Mesendoderm (in vitro differentiated cells): ENCODE data around the gene ZNHIT3.

ENCODE experiments used
- DNase-seq: peaks from one replicate; pipeline ENCODE4 v3.0.0; 2013
- H2AK5ac ChIP-seq: 2 replicates; pipeline ENCODE4 v1.6.1; 2013; ENCODE audit warnings: low read length, inconsistent platforms
- H2BK120ac ChIP-seq: 2 replicates; pipeline ENCODE4 v1.6.1; 2013; ENCODE audit warnings: low read depth, mild to moderate bottlenecking, low read length, moderate library complexity, mixed read lengths
- H2BK15ac ChIP-seq: replicated peaks from 2 replicates; pipeline ENCODE4 v1.6.1; 2013; ENCODE audit warnings: low read depth, mild to moderate bottlenecking, moderate library complexity
- H2BK5ac ChIP-seq: 2 replicates; pipeline ENCODE4 v1.6.1; 2013; ENCODE audit warnings: low read length, inconsistent platforms
- H3K18ac ChIP-seq: 2 replicates; pipeline ENCODE4 v1.6.1; 2013; ENCODE audit warnings: mild to moderate bottlenecking, low read length, mixed read lengths
- H3K23ac ChIP-seq: one replicate; pipeline ENCODE4 v1.6.1; 2013; ENCODE audit warnings: low read length
- H3K27ac ChIP-seq: 2 replicates; pipeline ENCODE4 v1.5.1; 2013; ENCODE audit warnings: low read depth, mild to moderate bottlenecking, inconsistent platforms, low read length, moderate library complexity
- H3K27me3 ChIP-seq: 2 replicates; pipeline ENCODE4 v1.6.1; 2013; ENCODE audit warnings: low read length, control low read depth, mild to moderate bottlenecking, inconsistent platforms; ENCODE audit not compliant: insufficient read depth, poor library complexity
- H3K36me3 ChIP-seq: 2 replicates; pipeline ENCODE4 v1.6.1; 2013; ENCODE audit warnings: low read length, inconsistent platforms; ENCODE audit not compliant: control insufficient read depth, insufficient read depth
- H3K4ac ChIP-seq: one replicate; pipeline ENCODE4 v1.6.1; 2013; ENCODE audit warnings: low read depth, mild to moderate bottlenecking, low read length, moderate library complexity
- H3K4me1 ChIP-seq: 2 replicates; pipeline ENCODE4 v1.6.1; 2013; ENCODE audit warnings: low read depth, low read length, inconsistent platforms; ENCODE audit not compliant: control insufficient read depth
- H3K4me2 ChIP-seq: 2 replicates; pipeline ENCODE4 v1.6.1; 2013; ENCODE audit warnings: low read length
- H3K4me3 ChIP-seq: 2 replicates; pipeline ENCODE4 v1.5.1; 2013; ENCODE audit warnings: mild to moderate bottlenecking, low read length
- H3K56ac ChIP-seq: one replicate; pipeline ENCODE4 v1.6.1; 2013; ENCODE audit warnings: low read length
- H3K79me1 ChIP-seq: 2 replicates; pipeline ENCODE4 v1.6.1; 2013; ENCODE audit warnings: low read length, inconsistent platforms
- H3K79me2 ChIP-seq: 2 replicates; pipeline ENCODE4 v1.6.1; 2013; ENCODE audit warnings: mild to moderate bottlenecking, low read length; ENCODE audit not compliant: control insufficient read depth, insufficient read depth
- H3K9ac ChIP-seq: 2 replicates; pipeline ENCODE4 v1.6.1; 2013; ENCODE audit warnings: low read length, inconsistent platforms
- H4K5ac ChIP-seq: one replicate; pipeline ENCODE4 v1.6.1; 2013; ENCODE audit warnings: low read length
- H4K8ac ChIP-seq: one replicate; pipeline ENCODE4 v1.6.1; 2013; ENCODE audit warnings: low read depth, mild to moderate bottlenecking, control low read depth, low read length, moderate library complexity
- WGBS: extraction: QIAGEN DNeasy Blood & Tissue Kit; methylation state at CpG from one replicate; pipeline ENCODE4 v1.1.7; 2013; ENCODE audit warnings: low lambda C conversion rate, missing lambda C conversion rate; ENCODE audit not compliant: insufficient coverage; ENCODE audit errors: extremely low coverage; 5-methylcytosine and 5-hydroxymethylcytosine counted together

Gene ZNHIT3

GRCh38 chr17:36514856-36515255, 28.4 kb downstream of the ZNHIT3 start:
- Histone ChIP-seq H2AK5ac (no peak overlapping the region), H2BK120ac (no peak overlapping the region), H3K18ac (no peak overlapping the region), H3K4me2 (no peak overlapping the region), H3K56ac (no peak overlapping the region), H3K4me1 (no peaks in the 10 kb centered on the region), H2BK15ac (no peak overlapping the region), H3K27ac (no peak overlapping the region), H3K36me3 (peaks cover 7% of the 10 kb centered on the region), H3K79me2 (no peaks in the 10 kb centered on the region), H3K79me1 (no peaks in the 10 kb centered on the region), H4K5ac (no peak overlapping the region), H4K8ac (no peak overlapping the region), H3K27me3 (no peaks in the 10 kb centered on the region), H2BK5ac (no peak overlapping the region), H3K9ac (no peak overlapping the region), H3K23ac (no peak overlapping the region), H3K4ac (no peak overlapping the region), H3K4me3 (no peak overlapping the region)
- DNase-seq, result no peak
- WGBS, result no CpG with 5 or more reads among the region's 3 CpGs

GRCh38 chr17:36515837-36516236, 29.4 kb downstream of the ZNHIT3 start:
- Histone ChIP-seq H3K79me2 (no peaks in the 10 kb centered on the region), H3K56ac (no peak overlapping the region), H3K79me1 (no peaks in the 10 kb centered on the region), H3K18ac (no peak overlapping the region), H2AK5ac (no peak overlapping the region), H3K4me1 (no peaks in the 10 kb centered on the region), H3K4me2 (no peak overlapping the region), H2BK5ac (no peak overlapping the region), H2BK120ac (no peak overlapping the region), H3K4ac (no peak overlapping the region), H3K27ac (no peak overlapping the region), H3K27me3 (no peaks in the 10 kb centered on the region), H2BK15ac (no peak overlapping the region), H3K4me3 (no peak overlapping the region), H4K8ac (no peak overlapping the region), H3K23ac (no peak overlapping the region), H3K36me3 (peaks cover 5% of the 10 kb centered on the region), H4K5ac (no peak overlapping the region), H3K9ac (no peak overlapping the region)
- no peak for DNase-seq
- WGBS, result no CpG with 5 or more reads among the region's 4 CpGs

- Histone ChIP-seq H3K79me2 (no peaks in the 10 kb centered on the region), H2BK5ac (no peak overlapping the region), H3K27me3 (no peaks in the 10 kb centered on the region), H2BK15ac (no peak overlapping the region), H3K36me3 (peaks cover 22% of the 10 kb centered on the region), H4K5ac (no peak overlapping the region), H3K4me3 (no peak overlapping the region), H4K8ac (no peak overlapping the region), H3K4ac (no peak overlapping the region), H3K56ac (no peak overlapping the region), H3K27ac (no peak overlapping the region), H3K23ac (no peak overlapping the region), H3K79me1 (peaks cover 6% of the 10 kb centered on the region), H3K4me2 (no peak overlapping the region), H2BK120ac (no peak overlapping the region), H2AK5ac (no peak overlapping the region), H3K4me1 (no peaks in the 10 kb centered on the region), H3K18ac (no peak overlapping the region), H3K9ac (no peak overlapping the region)
- WGBS, result no CpG with 5 or more reads among the region's 2 CpGs
- DNase-seq, result no peak
These were observed 36.6 kb downstream of the ZNHIT3 start for GRCh38 chr17:36523113-36523512.

GRCh38 chr17:36524428-36524876, 38.0 kb downstream of the ZNHIT3 start:
- H3K79me1 ChIP-seq, result peaks cover 6% of the 10 kb centered on the region
- peaks cover 28% of the 10 kb centered on the region for H3K36me3 ChIP-seq
- no peak overlapping the region for H2AK5ac ChIP-seq
- H3K79me2 ChIP-seq, result no peaks in the 10 kb centered on the region
- no peak overlapping the region for H3K4ac ChIP-seq
- H3K23ac ChIP-seq, result no peak overlapping the region
- DNase-seq, result no peak
- H2BK15ac ChIP-seq, result no peak overlapping the region
- H3K18ac ChIP-seq, result no peak overlapping the region
- no peak overlapping the region for H3K4me2 ChIP-seq
- no peak overlapping the region for H3K4me3 ChIP-seq
- H4K8ac ChIP-seq, result no peak overlapping the region
- no peak overlapping the region for H4K5ac ChIP-seq
- H3K9ac ChIP-seq, result no peak overlapping the region
- H2BK5ac ChIP-seq, result no peak overlapping the region
- no peak overlapping the region for H2BK120ac ChIP-seq
- no CpG with 5 or more reads among the region's 4 CpGs for WGBS
- no peak overlapping the region for H3K27ac ChIP-seq
- H3K27me3 ChIP-seq, result no peaks in the 10 kb centered on the region
- no peaks in the 10 kb centered on the region for H3K4me1 ChIP-seq
- H3K56ac ChIP-seq, result no peak overlapping the region

- Histone ChIP-seq H3K4me3 (no peak overlapping the region), H3K23ac (no peak overlapping the region), H4K5ac (no peak overlapping the region), H4K8ac (no peak overlapping the region), H3K36me3 (peaks cover 28% of the 10 kb centered on the region), H3K79me1 (peaks cover 6% of the 10 kb centered on the region), H2BK120ac (no peak overlapping the region), H3K4ac (no peak overlapping the region), H3K4me1 (no peaks in the 10 kb centered on the region), H3K56ac (no peak overlapping the region), H3K18ac (no peak overlapping the region), H2BK15ac (no peak overlapping the region), H2BK5ac (no peak overlapping the region), H3K9ac (no peak overlapping the region), H2AK5ac (no peak overlapping the region), H3K79me2 (no peaks in the 10 kb centered on the region), H3K4me2 (no peak overlapping the region), H3K27ac (no peak overlapping the region), H3K27me3 (no peaks in the 10 kb centered on the region)
- DNase-seq, result no peak
- no CpG with 5 or more reads among the region's 2 CpGs for WGBS
These were observed 38.6 kb downstream of the ZNHIT3 start for GRCh38 chr17:36525113-36525512.

GRCh38 chr17:36525888-36526287, 39.4 kb downstream of the ZNHIT3 start:
- no peak overlapping the region for H3K56ac ChIP-seq
- no peak overlapping the region for H3K4me2 ChIP-seq
- no peak overlapping the region for H3K4me3 ChIP-seq
- H3K27ac ChIP-seq, result no peak overlapping the region
- no peak overlapping the region for H3K4ac ChIP-seq
- H4K8ac ChIP-seq, result no peak overlapping the region
- WGBS, result no CpG with 5 or more reads among the region's 6 CpGs
- H2BK15ac ChIP-seq, result no peak overlapping the region
- no peak for DNase-seq
- no peaks in the 10 kb centered on the region for H3K4me1 ChIP-seq
- H3K9ac ChIP-seq, result no peak overlapping the region
- H3K79me2 ChIP-seq, result no peaks in the 10 kb centered on the region
- no peaks in the 10 kb centered on the region for H3K27me3 ChIP-seq
- H3K79me1 ChIP-seq, result peaks cover 6% of the 10 kb centered on the region
- no peak overlapping the region for H3K23ac ChIP-seq
- no peak overlapping the region for H2BK5ac ChIP-seq
- H4K5ac ChIP-seq, result no peak overlapping the region
- no peak overlapping the region for H2AK5ac ChIP-seq
- peaks cover 28% of the 10 kb centered on the region for H3K36me3 ChIP-seq
- no peak overlapping the region for H2BK120ac ChIP-seq
- H3K18ac ChIP-seq, result no peak overlapping the region
